Endothelial cell of umbilical vein (primary cell): Measurements from ENCODE around the gene PLD6. TPM values are rescaled to one million over a fixed set of nuclear protein-coding genes. Genes with fewer than 3 reads are reported as not detected.

Source experiments
- BruUV-seq: library from RNA; stranded (reverse); fragments of 400-500 nt; replicated peaks from 2 replicates; lab custom pipeline; 2021; lab: Mats Ljungman, UMichigan
- CTCF ChIA-PET: fragments of 300-600, 350-600 bp; sonication (Branson Sonifier 250); formaldehyde crosslinking; loops from one replicate; lab custom pipeline; 2021; ENCODE audit warnings: antibody characterized with exemption, inconsistent platforms; lab: Charles Lee
- POLR2A ChIA-PET: fragments of 300-600, 350-600 bp; sonication (Branson Sonifier 250); formaldehyde crosslinking; loops from one replicate; lab custom pipeline; 2021; ENCODE audit warnings: antibody characterized with exemption, inconsistent platforms; lab: Charles Lee
- DNase-seq: peaks from one replicate; pipeline ENCODE4 v3.0.0-alpha.2; 2011; ENCODE audit warnings: low read depth, low spot score
- FAIRE-seq: peaks from 2 replicates; lab custom pipeline; 2011; peaks lifted over from hg19 to GRCh38; lab: Jason Lieb, UNC
- H2AFZ ChIP-seq: 2 replicates; pipeline ENCODE4 v1.6.0; 2012; ENCODE audit warnings: low read depth, low read length, control low read depth, inconsistent platforms
- H3K27ac ChIP-seq: 2 replicates; pipeline ENCODE4 v1.5.1; 2011; ENCODE audit warnings: low read depth, mild to moderate bottlenecking, control low read depth, low read length, moderate library complexity; ENCODE audit not compliant: insufficient read depth
- H3K27me3 ChIP-seq, 2 experiments: 2 replicates each; pipeline versions ENCODE4 v1.6.0 to v1.6.1; 2011; ENCODE audit warnings: low read length in 2 of 2, mixed read lengths in 1 of 2; ENCODE audit not compliant: control insufficient read depth in 2 of 2, insufficient read depth in 2 of 2
- H3K36me3 ChIP-seq, 2 experiments: 2 replicates in 1 of 2; 3 replicates in 1 of 2; pipeline ENCODE4 v1.5.1; 2011; ENCODE audit warnings: low read length in 2 of 2, mild to moderate bottlenecking in 1 of 2, moderate library complexity in 1 of 2; ENCODE audit not compliant: control insufficient read depth in 2 of 2, insufficient read depth in 2 of 2; ENCODE audit errors: extremely low read depth in 1 of 2
- H3K4me1 ChIP-seq: 3 replicates; pipeline ENCODE4 v1.5.1; 2011; ENCODE audit warnings: mild to moderate bottlenecking, low read length; ENCODE audit not compliant: control insufficient read depth, insufficient read depth; ENCODE audit errors: extremely low read depth
- H3K4me2 ChIP-seq: 2 replicates; pipeline ENCODE4 v1.6.1; 2011; ENCODE audit warnings: low read length, control low read depth, mixed read lengths; ENCODE audit not compliant: insufficient read depth
- H3K4me3 ChIP-seq, 3 experiments: fragments of 200-600 bp in 1 of 3; sonication (generic), shearing (Covaris generic) in 1 of 3; replicated peaks in 1 of 3; 2 replicates each; pipeline ENCODE4 v1.5.1; 2011 to 2016; ENCODE audit warnings: control low read depth in 3 of 3, low read length in 3 of 3, mild to moderate bottlenecking in 2 of 3, inconsistent platforms in 1 of 3, low read depth in 1 of 3, moderate library complexity in 1 of 3; ENCODE audit not compliant: insufficient read depth in 1 of 3
- H3K79me2 ChIP-seq: 2 replicates; pipeline ENCODE4 v1.6.0; 2012; ENCODE audit warnings: low read length, inconsistent platforms; ENCODE audit not compliant: control insufficient read depth, insufficient read depth
- H3K9ac ChIP-seq: replicated peaks from 2 replicates; pipeline ENCODE3; 2011; ENCODE audit warnings: low read length, control low read depth; ENCODE audit not compliant: insufficient read depth; ENCODE audit errors: extremely low read depth
- H3K9me1 ChIP-seq: replicated peaks from 3 replicates; pipeline ENCODE4 v1.6.0; 2011; ENCODE audit warnings: mild to moderate bottlenecking, low read length; ENCODE audit not compliant: control insufficient read depth, insufficient read depth; ENCODE audit errors: extremely low read depth
- H3K9me3 ChIP-seq: replicated peaks from 2 replicates; pipeline ENCODE4 v1.5.1; 2012; ENCODE audit warnings: low read length, inconsistent platforms; ENCODE audit not compliant: control insufficient read depth, insufficient read depth
- H4K20me1 ChIP-seq: replicated peaks from 2 replicates; pipeline ENCODE3; 2011; ENCODE audit warnings: mild to moderate bottlenecking, low read length; ENCODE audit not compliant: control insufficient read depth, insufficient read depth; ENCODE audit errors: extremely low read depth
- CTCF ChIP-seq, 2 donors: IDR thresholded peaks; 1 replicate in 1 of 2; 2 replicates in 1 of 2; pipeline ENCODE4 v1.5.1; 2011; ENCODE audit warnings: low read length in 2 of 2, mild to moderate bottlenecking in 2 of 2, moderate library complexity in 2 of 2, control low read depth in 1 of 2, inconsistent platforms in 1 of 2, low read depth in 1 of 2; ENCODE audit not compliant: insufficient read depth in 1 of 2; ENCODE audit errors: extremely low read depth in 1 of 2
- EZH2 ChIP-seq: IDR thresholded peaks from 2 replicates; pipeline ENCODE4 v1.6.1; 2012; ENCODE audit warnings: borderline replicate concordance, low read depth, mild to moderate bottlenecking, moderate library complexity, low read length, inconsistent platforms; ENCODE audit not compliant: severe bottlenecking
- FOS ChIP-seq: IDR thresholded peaks from 2 replicates; pipeline ENCODE4 v1.6.1; 2011; ENCODE audit warnings: mild to moderate bottlenecking, low read length, moderate library complexity, borderline replicate concordance; ENCODE audit not compliant: insufficient read depth
- GATA2 ChIP-seq: IDR thresholded peaks from 2 replicates; pipeline ENCODE4 v1.7.0; 2011; ENCODE audit warnings: low read depth, mild to moderate bottlenecking, moderate library complexity, mixed read lengths, low read length; ENCODE audit not compliant: insufficient read length, insufficient read depth
- JUN ChIP-seq: IDR thresholded peaks from 2 replicates; pipeline ENCODE4 v1.6.1; 2011; ENCODE audit warnings: borderline replicate concordance, low read depth; ENCODE audit not compliant: insufficient read length, insufficient read depth
- MAX ChIP-seq: IDR thresholded peaks from 2 replicates; pipeline ENCODE4 v1.6.1; 2011; ENCODE audit not compliant: insufficient read depth, insufficient read length
- MYC ChIP-seq: IDR thresholded peaks from one replicate; pipeline ENCODE4 v1.6.1; 2011; ENCODE audit warnings: mild to moderate bottlenecking, low read depth, low read length
- POLR2A ChIP-seq: IDR thresholded peaks from 2 replicates; pipeline ENCODE4 v1.6.1; 2012; ENCODE audit warnings: low read depth, mild to moderate bottlenecking, control low read depth, low read length
- POLR2AphosphoS5 ChIP-seq: IDR thresholded peaks from 2 replicates; pipeline ENCODE4 v1.6.1; 2012; ENCODE audit warnings: low read depth, mild to moderate bottlenecking, control low read depth, low read length, moderate library complexity; ENCODE audit not compliant: insufficient read depth
- dilution Hi-C: fragments of 300-500 bp; cut with MboI; formaldehyde crosslinking; loops from one replicate; pipeline ENCODE4 v1.15.0; 2019; ENCODE audit warnings: low sequenced_read_pairs; ENCODE audit not compliant: extremely low pct_ligation_motif_present
- intact Hi-C: fragments of 100-400 bp; cut with micrococcal nuclease; formaldehyde crosslinking; loops from one replicate; pipeline ENCODE4 v1.10.0; 2022
- polyA plus RNA-seq, 4 experiments: library from polyadenylated mRNA; depleted of rRNA in 3 of 4; stranded (reverse) in 3 of 4; unstranded in 1 of 4; fragments of >200 nt; gene quantifications; 2 replicates each; pipeline versions ENCODE4 v1.2.1 to v1.2.3, GENCODE V29; 2011 to 2012; ENCODE audit warnings: missing spikeins in 1 of 4
- total RNA-seq: library from RNA; stranded (reverse); gene quantifications from 2 replicates; pipeline ENCODE4 v1.2.3, GENCODE V29; 2021

PLD6 gene
- total and polyA plus RNA-seq, 2 donors (not counting 3 experiments of a cell fraction or from before 2014, with no cell fraction given), result 2.9 to 4.4 TPM

- CTCF ChIA-PET, result interaction anchor here (0.8 to 2.3 kb wide), 3 partner anchors 8 to 35 kb away, joined by 3 to 11 read pairs (median 6); no protein-coding TSS in a partner anchor
- H3K27me3 ChIP-seq, result no peaks in the 10 kb centered on the region
- H3K4me2 ChIP-seq, result no peak overlapping the region
- peaks cover 31 to 56% of the 10 kb centered on the region in 2 experiments for H3K36me3 ChIP-seq
- H3K9me1 ChIP-seq, result no peaks in the 10 kb centered on the region
- H3K4me3 ChIP-seq, result no peak overlapping the region
- H4K20me1 ChIP-seq, result no peaks in the 10 kb centered on the region
- H3K79me2 ChIP-seq, result peaks cover 3% of the 10 kb centered on the region
- peaks cover 18% of the 10 kb centered on the region for H3K4me1 ChIP-seq
- no peak for TF ChIP-seq MAX
- TF ChIP-seq GATA2, result no peak
- no peak for TF ChIP-seq FOS
- no peak for TF ChIP-seq EZH2
- TF ChIP-seq MYC, result no peak
- no peak for TF ChIP-seq JUN
- no peak for TF ChIP-seq POLR2AphosphoS5
- TF ChIP-seq CTCF (IDR thresholded peaks at IDR 0.05; ENCODE audit: extremely low read depth in 1 of 2, insufficient read depth in 1 of 2, low read depth in 1 of 2, low read length in 2 of 2), result no peak
- TF ChIP-seq POLR2A, result no peak
- H3K9me3 ChIP-seq, result no peaks in the 10 kb centered on the region
- H3K9ac ChIP-seq, result no peak overlapping the region
- POLR2A ChIA-PET, result interaction anchor here (0.6 kb wide), 1 partner anchor 38 kb away, joined by 3 read pairs; no protein-coding TSS in a partner anchor
- no peak overlapping the region for H3K27ac ChIP-seq
- FAIRE-seq, result no peak
- intact Hi-C loops, result no loop called here
- no peak for DNase-seq
- no peak overlapping the region for H2AFZ ChIP-seq
- dilution Hi-C loops, result no loop called here
- BruUV-seq, result no TSS peak
Observed at GRCh38 chr17:17155568-17155967, 50.6 kb downstream of the PLD6 start.
